OCI-M2 (cell line): ENCODE results near the gene ITPK1.
"Not testable (repeated sequence)": the region's sequence is repeated elsewhere in the genome, so short reads cannot be mapped to it uniquely, and the experiment has no call there.

ENCODE experiments used
- DNase-seq: peaks from one replicate; lab custom pipeline; 2025; ENCODE audit not compliant: unreplicated experiment; lab: John Stamatoyannopoulos, UW

Gene ITPK1

GRCh38 chr14:93115821-93116675, at the start of gene ITPK1:
Gene ITPK1, minus strand, starts transcription at chr14:93115925. Its CDS starts 762 bp downstream, at chr14:93115163.
- DNase-seq, result no peak

- peak; percentile 22 for DNase-seq
Measured at GRCh38 chr14:93163564-93163963, 47.8 kb upstream of the ITPK1 start.

- DNase-seq, result no peak
Measured at GRCh38 chr14:93161411-93161940, 45.8 kb upstream of the ITPK1 start.

GRCh38 chr14:93160353-93160801, 44.7 kb upstream of the ITPK1 start:
- DNase-seq, result no peak

GRCh38 chr14:93159625-93160352, 44.1 kb upstream of the ITPK1 start:
- DNase-seq, result not testable (repeated sequence)

GRCh38 chr14:93158349-93158748, 42.6 kb upstream of the ITPK1 start:
- not testable (repeated sequence) for DNase-seq

GRCh38 chr14:93156693-93157369, 41.1 kb upstream of the ITPK1 start:
- DNase-seq, result no peak

GRCh38 chr14:93155667-93156066, 39.9 kb upstream of the ITPK1 start:
- DNase-seq, result no peak

- no peak for DNase-seq
Measured at GRCh38 chr14:93153121-93153520, 37.4 kb upstream of the ITPK1 start.

GRCh38 chr14:93150227-93151208, 34.8 kb upstream of the ITPK1 start:
- no peak for DNase-seq

GRCh38 chr14:93148979-93149378, 33.3 kb upstream of the ITPK1 start:
- DNase-seq, result no peak

- DNase-seq, result no peak
Measured at GRCh38 chr14:93146119-93146518, 30.4 kb upstream of the ITPK1 start.

- DNase-seq, result no peak
Measured at GRCh38 chr14:93142854-93143652, 27.3 kb upstream of the ITPK1 start.

- DNase-seq, result no peak
Measured at GRCh38 chr14:93137864-93138263, 22.1 kb upstream of the ITPK1 start.

- DNase-seq, result not testable (repeated sequence)
Measured at GRCh38 chr14:93136508-93136907, 20.8 kb upstream of the ITPK1 start.

- no peak for DNase-seq
Measured at GRCh38 chr14:93136009-93136408, 20.3 kb upstream of the ITPK1 start.

- no peak for DNase-seq
Measured at GRCh38 chr14:93135399-93135798, 19.7 kb upstream of the ITPK1 start.

- DNase-seq, result no peak
Measured at GRCh38 chr14:93133464-93133863, 17.7 kb upstream of the ITPK1 start.

GRCh38 chr14:93132472-93133065, 16.8 kb upstream of the ITPK1 start:
- DNase-seq, result no peak
